ENCODE results near the gene TBL3. TPM values are rescaled to one million over a fixed set of nuclear protein-coding genes. Genes with fewer than 3 reads are reported as not detected.
A peak's percentile ranks its signal among the peaks of the same experiment; 100 is the strongest.

TBL3 gene
- total and polyA plus RNA-seq, 4 donors, result 12.5 to 24.3 (median 14.2) TPM

- no peaks in the 10 kb centered on the region for H3K9me3 ChIP-seq (ENCODE audit: control insufficient read depth in 4 of 4, low read length in 3 of 4)
- peaks cover 0 to 17% (median under 1%) of the 10 kb centered on the region in 4 donors for H3K36me3 ChIP-seq (ENCODE audit: control insufficient read depth in 4 of 4, insufficient read depth in 3 of 4, low read depth in 1 of 4, low read length in 3 of 4)
- peak within 1 kb of the TSS in 1 of 3 donors; percentile 24 for H3K4me3 ChIP-seq (ENCODE audit: low read depth in 1 of 3, low read length in 3 of 3)
- H3K4me1 ChIP-seq (ENCODE audit: control insufficient read depth in 4 of 4, insufficient read depth in 4 of 4, low read length in 3 of 4), result peaks cover 13 to 42% (median 24%) of the 10 kb centered on the region in 4 donors
- H3K27me3 ChIP-seq (ENCODE audit: control insufficient read depth in 4 of 4, insufficient read depth in 4 of 4, low read length in 3 of 4), result peaks cover 0 to 9% (median 4%) of the 10 kb centered on the region in 4 donors
- H3K9ac ChIP-seq (ENCODE audit: low read depth in 1 of 2, low read length in 2 of 2), result no peak within 1 kb of the TSS
- DNase-seq (ENCODE audit: low spot score), result no peak
- H3K27ac ChIP-seq (ENCODE audit: low read depth in 1 of 2, low read length in 2 of 2), result no peak within 1 kb of the TSS
- TF ChIP-seq, protein P1, sequence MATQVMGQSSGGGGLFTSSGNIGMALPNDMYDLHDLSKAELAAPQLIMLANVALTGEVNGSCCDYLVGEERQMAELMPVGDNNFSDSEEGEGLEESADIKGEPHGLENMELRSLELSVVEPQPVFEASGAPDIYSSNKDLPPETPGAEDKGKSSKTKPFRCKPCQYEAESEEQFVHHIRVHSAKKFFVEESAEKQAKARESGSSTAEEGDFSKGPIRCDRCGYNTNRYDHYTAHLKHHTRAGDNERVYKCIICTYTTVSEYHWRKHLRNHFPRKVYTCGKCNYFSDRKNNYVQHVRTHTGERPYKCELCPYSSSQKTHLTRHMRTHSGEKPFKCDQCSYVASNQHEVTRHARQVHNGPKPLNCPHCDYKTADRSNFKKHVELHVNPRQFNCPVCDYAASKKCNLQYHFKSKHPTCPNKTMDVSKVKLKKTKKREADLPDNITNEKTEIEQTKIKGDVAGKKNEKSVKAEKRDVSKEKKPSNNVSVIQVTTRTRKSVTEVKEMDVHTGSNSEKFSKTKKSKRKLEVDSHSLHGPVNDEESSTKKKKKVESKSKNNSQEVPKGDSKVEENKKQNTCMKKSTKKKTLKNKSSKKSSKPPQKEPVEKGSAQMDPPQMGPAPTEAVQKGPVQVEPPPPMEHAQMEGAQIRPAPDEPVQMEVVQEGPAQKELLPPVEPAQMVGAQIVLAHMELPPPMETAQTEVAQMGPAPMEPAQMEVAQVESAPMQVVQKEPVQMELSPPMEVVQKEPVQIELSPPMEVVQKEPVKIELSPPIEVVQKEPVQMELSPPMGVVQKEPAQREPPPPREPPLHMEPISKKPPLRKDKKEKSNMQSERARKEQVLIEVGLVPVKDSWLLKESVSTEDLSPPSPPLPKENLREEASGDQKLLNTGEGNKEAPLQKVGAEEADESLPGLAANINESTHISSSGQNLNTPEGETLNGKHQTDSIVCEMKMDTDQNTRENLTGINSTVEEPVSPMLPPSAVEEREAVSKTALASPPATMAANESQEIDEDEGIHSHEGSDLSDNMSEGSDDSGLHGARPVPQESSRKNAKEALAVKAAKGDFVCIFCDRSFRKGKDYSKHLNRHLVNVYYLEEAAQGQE (IDR thresholded peaks at IDR 0.05), result no peak
- TF ChIP-seq HNF4A (conservative IDR thresholded peaks at IDR 0.05), result no peak
- TF ChIP-seq FOXA1 (IDR thresholded peaks at IDR 0.05), result no peak
- no peak for TF ChIP-seq HNF4G (IDR thresholded peaks at IDR 0.05)
- no peak for TF ChIP-seq ZBTB33 (IDR thresholded peaks at IDR 0.05)
- TF ChIP-seq RAD21 (IDR thresholded peaks at IDR 0.05), result no peak
- no peak for TF ChIP-seq YY1 (IDR thresholded peaks at IDR 0.05)
- TF ChIP-seq RXRA (IDR thresholded peaks at IDR 0.05), result no peak
- TF ChIP-seq TAF1 (conservative IDR thresholded peaks at IDR 0.05), result no peak
- TF ChIP-seq, protein P2, sequence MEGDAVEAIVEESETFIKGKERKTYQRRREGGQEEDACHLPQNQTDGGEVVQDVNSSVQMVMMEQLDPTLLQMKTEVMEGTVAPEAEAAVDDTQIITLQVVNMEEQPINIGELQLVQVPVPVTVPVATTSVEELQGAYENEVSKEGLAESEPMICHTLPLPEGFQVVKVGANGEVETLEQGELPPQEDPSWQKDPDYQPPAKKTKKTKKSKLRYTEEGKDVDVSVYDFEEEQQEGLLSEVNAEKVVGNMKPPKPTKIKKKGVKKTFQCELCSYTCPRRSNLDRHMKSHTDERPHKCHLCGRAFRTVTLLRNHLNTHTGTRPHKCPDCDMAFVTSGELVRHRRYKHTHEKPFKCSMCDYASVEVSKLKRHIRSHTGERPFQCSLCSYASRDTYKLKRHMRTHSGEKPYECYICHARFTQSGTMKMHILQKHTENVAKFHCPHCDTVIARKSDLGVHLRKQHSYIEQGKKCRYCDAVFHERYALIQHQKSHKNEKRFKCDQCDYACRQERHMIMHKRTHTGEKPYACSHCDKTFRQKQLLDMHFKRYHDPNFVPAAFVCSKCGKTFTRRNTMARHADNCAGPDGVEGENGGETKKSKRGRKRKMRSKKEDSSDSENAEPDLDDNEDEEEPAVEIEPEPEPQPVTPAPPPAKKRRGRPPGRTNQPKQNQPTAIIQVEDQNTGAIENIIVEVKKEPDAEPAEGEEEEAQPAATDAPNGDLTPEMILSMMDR (IDR thresholded peaks at IDR 0.05; ENCODE audit: low read depth, low read length, missing input control), result no peak
- TF ChIP-seq SP1 (IDR thresholded peaks at IDR 0.05), result no peak
- TF ChIP-seq JUND (IDR thresholded peaks at IDR 0.05), result no peak
- TF ChIP-seq ATF3 (IDR thresholded peaks at IDR 0.05), result no peak
- TF ChIP-seq FOXA2 (IDR thresholded peaks at IDR 0.05), result no peak
- TF ChIP-seq EGR1 (IDR thresholded peaks at IDR 0.05; ENCODE audit: low read depth in 2 of 2), result no peak
- TF ChIP-seq MAX (IDR thresholded peaks at IDR 0.05), result no peak
- no peak for TF ChIP-seq NR2F2 (IDR thresholded peaks at IDR 0.05)
- no peak for TF ChIP-seq GABPA (IDR thresholded peaks at IDR 0.05 in 1 of 2, conservative IDR thresholded peaks at IDR 0.05 in 1 of 2)
- 8% methylated on average over 67 of the region's 67 CpGs for WGBS
These were observed 17.6 kb downstream of the TBL3 start, which contains the start of gene SYNGR3 for GRCh38 chr16:1989209-1990100. Gene SYNGR3, plus strand, starts transcription at chr16:1989970. Its CDS starts 133 bp downstream, at chr16:1990103.
